Measurements from ENCODE around the gene RSL24D1. TPM values are rescaled to one million over a fixed set of nuclear protein-coding genes. Genes with fewer than 3 reads are reported as not detected.

Gene RSL24D1
- 103 TPM for total RNA-seq
- polyA plus RNA-seq (ENCODE audit: insufficient read depth in 1 of 8, insufficient read length in 8 of 8, low replicate concordance in 1 of 8): 100 to 1,000 TPM in 3 of 8 donors, 10 to 100 TPM in 5; 84.4 to 114 (median 98.3) TPM
- long read RNA-seq, donor 1, transcript RSL24D1-201 (6 exons, 2,015 nt): major isoform, 29 of 29 reads
- long read RNA-seq, donor 1, partial matches to known transcripts: 0 of 29 reads
- long read RNA-seq, donor 1, other reads (novel, unspliced or antisense): 0 of 29 reads
- long read RNA-seq, donor 2, transcript RSL24D1-201 (6 exons, 2,015 nt): major isoform, 9 of 9 reads
- long read RNA-seq, donor 2, partial matches to known transcripts: 0 of 9 reads
- long read RNA-seq, donor 2, other reads (novel, unspliced or antisense): 0 of 9 reads
- long read RNA-seq, donor 3, transcript RSL24D1-201 (6 exons, 2,015 nt): major isoform, 68 of 68 reads
- long read RNA-seq, donor 3, partial matches to known transcripts: 0 of 68 reads
- long read RNA-seq, donor 3, other reads (novel, unspliced or antisense): 0 of 68 reads
- long read RNA-seq, donor 4, transcript RSL24D1-201 (6 exons, 2,015 nt): major isoform, 41 of 47 reads
- long read RNA-seq, donor 4, partial matches to known transcripts: 6 of 47 reads
- long read RNA-seq, donor 4, other reads (novel, unspliced or antisense): 0 of 47 reads
- long read RNA-seq, donor 5, transcript RSL24D1-201 (6 exons, 2,015 nt): major isoform, 178 of 231 reads
- long read RNA-seq, donor 5, partial matches to known transcripts: 48 of 231 reads
- long read RNA-seq, donor 5, other reads (novel, unspliced or antisense): 5 of 231 reads
- long read RNA-seq, donor 6, transcript RSL24D1-201 (6 exons, 2,015 nt): major isoform, 136 of 182 reads
- long read RNA-seq, donor 6, partial matches to known transcripts: 40 of 182 reads
- long read RNA-seq, donor 6, other reads (novel, unspliced or antisense): 6 of 182 reads
- long read RNA-seq, donor 7, transcript RSL24D1-201 (6 exons, 2,015 nt): major isoform, 113 of 138 reads
- long read RNA-seq, donor 7, partial matches to known transcripts: 25 of 138 reads
- long read RNA-seq, donor 7, other reads (novel, unspliced or antisense): 0 of 138 reads
- long read RNA-seq, donor 8, transcript RSL24D1-201 (6 exons, 2,015 nt): major isoform, 69 of 69 reads
- long read RNA-seq, donor 8, partial matches to known transcripts: 0 of 69 reads
- long read RNA-seq, donor 8, other reads (novel, unspliced or antisense): 0 of 69 reads
- long read RNA-seq, donor 9, transcript RSL24D1-201 (6 exons, 2,015 nt): major isoform, 47 of 67 reads
- long read RNA-seq, donor 9, partial matches to known transcripts: 20 of 67 reads
- long read RNA-seq, donor 9, other reads (novel, unspliced or antisense): 0 of 67 reads
- long read RNA-seq, donor 10, transcript RSL24D1-201 (6 exons, 2,015 nt): major isoform, 89 of 119 reads
- long read RNA-seq, donor 10, partial matches to known transcripts: 30 of 119 reads
- long read RNA-seq, donor 10, other reads (novel, unspliced or antisense): 0 of 119 reads
- long read RNA-seq, donor 11, transcript RSL24D1-201 (6 exons, 2,015 nt): major isoform, 63 of 85 reads
- long read RNA-seq, donor 11, partial matches to known transcripts: 22 of 85 reads
- long read RNA-seq, donor 11, other reads (novel, unspliced or antisense): 0 of 85 reads

DNA sequence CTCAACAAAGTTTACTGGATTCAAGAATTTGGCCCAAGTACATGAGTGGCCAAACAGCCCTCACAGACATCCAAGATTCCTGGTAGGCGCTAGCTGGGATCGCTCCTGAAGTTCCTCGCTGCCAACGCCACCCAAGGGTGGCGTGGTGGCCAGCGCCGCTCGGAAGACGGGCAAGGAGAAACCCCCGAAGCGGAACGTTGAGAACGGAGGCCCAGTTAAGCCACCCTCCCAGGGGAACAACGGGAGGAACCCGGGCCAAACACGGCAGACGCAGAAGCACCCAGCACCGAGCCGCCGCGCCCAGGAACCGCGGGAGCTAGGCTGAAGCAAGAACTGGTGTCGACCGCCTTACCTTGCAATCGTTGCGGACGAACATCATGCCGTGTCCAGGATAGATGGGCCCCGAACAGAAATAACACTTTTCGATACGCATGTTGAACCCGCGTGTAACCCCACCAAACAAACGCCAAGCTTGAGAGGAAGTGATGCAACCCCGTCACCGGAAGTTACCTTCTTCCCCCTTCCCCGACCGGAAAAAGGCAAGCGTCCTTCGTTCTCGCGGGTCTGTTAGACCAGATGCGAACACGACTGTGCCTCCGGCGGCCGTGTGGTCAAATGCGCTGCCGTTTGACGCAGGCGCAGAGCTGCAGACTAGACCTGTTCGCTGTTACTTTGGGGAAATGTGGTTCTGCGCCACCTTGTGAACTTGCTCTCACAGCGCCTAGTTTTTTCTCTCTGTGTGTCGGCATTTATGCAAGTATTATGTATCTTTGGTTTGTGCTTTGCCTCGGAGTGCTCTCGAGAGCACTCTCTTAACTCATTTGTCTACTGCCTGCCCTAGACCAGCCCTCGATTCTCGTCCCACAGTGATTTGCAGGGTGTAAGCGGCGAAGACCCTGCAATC is at the start of gene RSL24D1:
Gene RSL24D1, minus strand, starts transcription at position 484 of the 904 bp plus-strand sequence. Its CDS starts 51 bp downstream, at position 433.
- WGBS (ENCODE audit: insufficient coverage): 0% methylated on average over 54 of the region's 62 CpGs
- Histone ChIP-seq H3K36me3 (ENCODE audit: control insufficient read depth, insufficient read depth, low read length) (peaks cover 5% of the 10 kb centered on the region), H3K4me1 (ENCODE audit: control insufficient read depth, insufficient read depth, low read length) (peaks cover 3% of the 10 kb centered on the region), H3K4me3 (ENCODE audit: low read length) (peak within 1 kb of the TSS; percentile 96), H3K27ac (ENCODE audit: low read length) (peak within 1 kb of the TSS; percentile 95), H3K27me3 (ENCODE audit: control insufficient read depth, insufficient read depth, low read length) (no peaks in the 10 kb centered on the region), H3K9me3 (replicated peaks; ENCODE audit: control insufficient read depth, low read depth, low read length) (no peaks in the 10 kb centered on the region)
- peak; percentile 100 for DNase-seq

DNA sequence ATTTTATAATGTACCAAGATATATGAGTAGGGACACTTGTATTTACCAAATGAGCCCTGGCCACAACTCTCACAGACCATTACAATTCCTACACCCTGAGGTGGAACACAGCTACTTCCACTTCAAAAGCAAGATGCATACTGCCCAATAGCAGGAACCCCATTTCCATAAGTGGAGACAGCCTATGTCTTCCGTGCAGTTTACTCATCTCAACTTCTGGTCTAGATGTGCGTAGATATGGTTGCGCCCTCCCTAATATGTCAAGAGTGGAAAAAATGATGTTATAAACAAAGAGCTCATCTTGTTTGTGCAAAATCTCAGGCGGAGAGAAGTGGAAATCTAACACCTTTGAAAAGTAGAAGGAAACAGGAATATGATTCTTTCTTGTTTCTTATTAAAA is 48.3 kb upstream of the RSL24D1 start:
- H3K4me1 ChIP-seq (ENCODE audit: control insufficient read depth, insufficient read depth, low read length): no peaks in the 10 kb centered on the region

DNA sequence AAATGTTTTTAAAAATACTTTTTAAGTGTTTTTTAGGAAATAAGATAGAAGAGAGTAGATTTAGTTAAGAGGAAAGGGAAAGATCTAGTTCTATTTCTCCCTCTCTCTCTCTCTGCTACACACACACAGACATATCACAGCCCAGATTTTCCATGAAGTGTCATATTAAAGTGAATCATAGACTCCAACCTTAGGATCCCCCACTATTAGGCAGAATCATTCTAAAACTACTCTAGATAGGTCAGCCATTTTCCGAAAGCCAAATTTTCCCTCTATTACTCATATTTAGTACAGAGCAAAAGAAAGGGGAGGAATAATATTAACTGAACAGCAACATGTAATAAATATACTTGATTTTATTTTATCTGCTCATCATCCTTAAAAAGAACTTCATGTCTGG is 45.1 kb upstream of the RSL24D1 start:
- no peaks in the 10 kb centered on the region for H3K36me3 ChIP-seq (ENCODE audit: control insufficient read depth, insufficient read depth, low read length)
- H3K27me3 ChIP-seq (ENCODE audit: control insufficient read depth, insufficient read depth, low read length): no peaks in the 10 kb centered on the region
- no peak overlapping the region for H3K4me3 ChIP-seq (ENCODE audit: low read length)
- WGBS (ENCODE audit: insufficient coverage): no CpG with 5 or more reads among the region's 1 CpG
- H3K9me3 ChIP-seq (replicated peaks; ENCODE audit: control insufficient read depth, low read depth, low read length): no peaks in the 10 kb centered on the region
- DNase-seq: no peak
- no peak overlapping the region for H3K27ac ChIP-seq (ENCODE audit: low read length)
- H3K4me1 ChIP-seq (ENCODE audit: control insufficient read depth, insufficient read depth, low read length): no peaks in the 10 kb centered on the region

More for the DNA sequence above, 48.3 kb upstream of the RSL24D1 start:
- no peaks in the 10 kb centered on the region for H3K27me3 ChIP-seq (ENCODE audit: control insufficient read depth, insufficient read depth, low read length)
- H3K27ac ChIP-seq (ENCODE audit: low read length): no peak overlapping the region
- H3K36me3 ChIP-seq (ENCODE audit: control insufficient read depth, insufficient read depth, low read length): no peaks in the 10 kb centered on the region
- H3K9me3 ChIP-seq (replicated peaks; ENCODE audit: control insufficient read depth, low read depth, low read length): no peaks in the 10 kb centered on the region
- DNase-seq: no peak
- no CpG with 5 or more reads among the region's 4 CpGs for WGBS (ENCODE audit: insufficient coverage)
- no peak overlapping the region for H3K4me3 ChIP-seq (ENCODE audit: low read length)

DNA sequence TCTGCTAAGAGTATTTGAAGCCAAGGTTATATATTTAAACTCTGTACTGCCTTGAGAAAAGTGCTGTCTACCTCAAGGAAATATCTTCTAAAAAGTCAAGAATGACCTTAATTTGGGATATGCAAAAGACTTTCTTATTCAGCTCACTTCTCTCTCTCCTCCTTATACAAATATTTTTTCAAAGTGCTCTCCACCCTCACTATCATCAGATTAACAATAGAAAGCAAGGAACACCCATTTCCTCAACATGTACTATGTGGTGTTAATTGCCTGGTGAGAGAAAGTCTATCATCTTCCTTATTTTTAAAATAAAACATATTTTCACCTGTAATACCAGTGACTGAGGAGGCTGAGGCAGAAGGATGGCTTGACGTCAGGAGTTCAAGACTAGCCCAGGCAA is 44.4 kb upstream of the RSL24D1 start:
- Histone ChIP-seq H3K9me3 (replicated peaks; ENCODE audit: control insufficient read depth, low read depth, low read length) (no peaks in the 10 kb centered on the region), H3K27ac (ENCODE audit: low read length) (no peak overlapping the region), H3K4me3 (ENCODE audit: low read length) (no peak overlapping the region), H3K4me1 (ENCODE audit: control insufficient read depth, insufficient read depth, low read length) (no peaks in the 10 kb centered on the region), H3K27me3 (ENCODE audit: control insufficient read depth, insufficient read depth, low read length) (no peaks in the 10 kb centered on the region), H3K36me3 (ENCODE audit: control insufficient read depth, insufficient read depth, low read length) (no peaks in the 10 kb centered on the region)
- no peak for DNase-seq
- no CpG with 5 or more reads among the region's 1 CpG for WGBS (ENCODE audit: insufficient coverage)

DNA sequence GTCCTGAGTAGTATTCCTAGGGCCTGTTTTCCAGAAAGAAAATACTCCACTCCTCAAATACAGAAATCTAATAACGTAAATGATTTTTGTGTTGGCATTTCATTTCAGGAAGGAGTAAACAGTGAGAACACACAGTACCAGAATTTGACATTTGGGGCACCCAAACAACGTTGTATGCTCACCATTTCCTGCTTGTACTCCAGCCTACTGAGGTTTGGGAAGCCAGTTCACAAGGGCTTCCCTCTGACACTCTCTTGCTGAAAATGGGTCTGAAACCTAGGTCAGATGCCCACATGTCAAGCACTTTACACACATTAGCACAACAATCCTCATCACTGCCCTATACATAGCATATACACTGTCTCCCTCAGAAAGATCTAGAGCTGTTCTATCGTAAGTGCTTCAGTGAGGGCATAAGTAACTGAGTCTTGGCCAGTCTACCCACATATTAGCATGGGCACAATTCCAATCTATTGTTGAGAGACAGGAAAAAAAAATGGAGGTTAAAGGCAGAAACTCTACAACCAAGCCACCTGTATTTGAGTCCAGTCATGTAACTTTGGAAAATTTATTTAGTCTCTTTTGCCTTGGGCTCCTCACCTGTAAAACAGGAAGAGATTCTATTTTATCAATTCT is 43.5 kb upstream of the RSL24D1 start:
- no peak for DNase-seq
- Histone ChIP-seq H3K27me3 (ENCODE audit: control insufficient read depth, insufficient read depth, low read length) (no peaks in the 10 kb centered on the region), H3K4me1 (ENCODE audit: control insufficient read depth, insufficient read depth, low read length) (no peaks in the 10 kb centered on the region), H3K27ac (ENCODE audit: low read length) (no peak overlapping the region), H3K4me3 (ENCODE audit: low read length) (no peak overlapping the region), H3K9me3 (replicated peaks; ENCODE audit: control insufficient read depth, low read depth, low read length) (no peaks in the 10 kb centered on the region), H3K36me3 (ENCODE audit: control insufficient read depth, insufficient read depth, low read length) (no peaks in the 10 kb centered on the region)
- WGBS (ENCODE audit: insufficient coverage): 61% methylated on average over 2 of the region's 3 CpGs

DNA sequence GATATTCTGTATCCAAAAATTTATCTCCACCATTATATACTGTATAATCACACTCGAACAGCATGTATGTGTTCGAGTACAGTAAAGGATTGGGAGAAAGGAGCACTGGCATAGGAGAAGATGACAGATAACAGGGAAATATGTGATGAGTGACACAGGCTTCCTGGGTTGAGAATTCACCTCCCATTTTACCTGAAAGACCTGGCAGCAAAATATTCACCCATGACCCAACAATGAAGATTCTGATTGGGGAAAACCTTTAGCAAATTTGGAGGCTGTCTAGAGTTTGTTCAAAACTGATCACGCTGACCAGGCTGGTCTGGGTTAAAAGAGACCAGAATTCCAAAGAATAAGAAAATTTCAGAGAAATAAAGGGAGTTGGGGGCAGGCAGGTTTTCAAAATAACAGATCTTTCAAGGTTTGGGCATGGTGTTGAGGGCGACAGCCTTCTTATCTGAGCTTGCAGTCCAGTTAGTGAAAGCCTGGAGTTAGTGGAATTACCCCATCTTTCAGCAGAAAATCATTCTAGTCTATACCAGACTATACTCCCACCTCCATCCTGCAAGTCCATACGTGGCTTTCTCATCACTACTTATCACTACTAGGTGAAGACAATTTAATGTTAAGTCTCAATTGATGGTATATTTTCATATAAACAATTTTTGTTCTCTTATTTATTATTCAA is 42.8 kb upstream of the RSL24D1 start:
- no peaks in the 10 kb centered on the region for H3K4me1 ChIP-seq (ENCODE audit: control insufficient read depth, insufficient read depth, low read length)
- no peaks in the 10 kb centered on the region for H3K36me3 ChIP-seq (ENCODE audit: control insufficient read depth, insufficient read depth, low read length)
- H3K4me3 ChIP-seq (ENCODE audit: low read length): no peak overlapping the region
- no peak overlapping the region for H3K27ac ChIP-seq (ENCODE audit: low read length)
- H3K27me3 ChIP-seq (ENCODE audit: control insufficient read depth, insufficient read depth, low read length): no peaks in the 10 kb centered on the region
- WGBS (ENCODE audit: insufficient coverage): 100% methylated on average over 1 of the region's 5 CpGs
- H3K9me3 ChIP-seq (replicated peaks; ENCODE audit: control insufficient read depth, low read depth, low read length): no peaks in the 10 kb centered on the region
- DNase-seq: no peak

DNA sequence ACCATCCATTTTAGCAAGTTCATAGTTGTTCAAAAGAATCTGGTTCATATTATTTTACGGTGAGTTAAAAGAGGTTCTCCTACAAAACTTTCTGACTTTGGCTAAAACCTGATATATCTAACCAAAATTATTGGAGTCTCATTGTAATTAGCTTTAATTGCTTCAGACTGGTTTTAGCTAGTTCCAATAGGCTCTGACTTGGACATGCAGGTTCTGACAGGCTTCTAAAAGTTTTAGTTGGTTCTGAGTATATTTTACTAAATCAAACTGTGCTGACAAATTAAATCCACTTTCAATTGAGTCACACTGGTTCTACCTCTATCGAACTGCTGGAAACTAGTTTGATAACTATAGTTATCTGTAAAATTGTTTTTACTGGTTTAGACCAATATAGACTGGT is 42.1 kb upstream of the RSL24D1 start:
- Histone ChIP-seq H3K36me3 (ENCODE audit: control insufficient read depth, insufficient read depth, low read length) (no peaks in the 10 kb centered on the region), H3K4me3 (ENCODE audit: low read length) (no peak overlapping the region), H3K27me3 (ENCODE audit: control insufficient read depth, insufficient read depth, low read length) (no peaks in the 10 kb centered on the region), H3K9me3 (replicated peaks; ENCODE audit: control insufficient read depth, low read depth, low read length) (no peaks in the 10 kb centered on the region), H3K27ac (ENCODE audit: low read length) (no peak overlapping the region), H3K4me1 (ENCODE audit: control insufficient read depth, insufficient read depth, low read length) (no peaks in the 10 kb centered on the region)
- no CpG with 5 or more reads among the region's 2 CpGs for WGBS (ENCODE audit: insufficient coverage)
- DNase-seq: no peak

Measured in muscle of leg (tissue), 16 donors.